Measurements from ENCODE around the gene OR1N1.

DNA sequence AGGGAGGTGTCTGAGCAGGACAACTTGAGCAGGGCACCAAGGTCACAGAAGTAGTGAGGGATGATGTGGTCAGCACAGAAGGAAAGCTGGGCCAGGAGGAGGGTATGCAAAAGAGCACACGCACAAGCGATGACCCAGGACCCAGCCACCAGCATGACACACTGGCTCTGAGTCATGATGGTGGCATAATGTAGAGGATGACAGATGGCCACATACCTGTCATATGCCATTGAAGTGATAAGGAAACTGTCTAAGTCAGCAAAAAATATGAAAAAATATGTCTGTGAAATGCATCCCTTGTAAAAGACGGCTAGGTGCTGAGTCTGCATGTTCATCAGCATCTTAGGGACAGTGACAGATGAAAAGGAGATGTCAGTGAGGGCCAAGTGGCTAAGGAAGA lies 49.7 kb downstream of the OR1N1 start:
- no peak for TF ChIP-seq EP300 (IDR thresholded peaks at IDR 0.05; ENCODE audit: borderline replicate concordance)
- no peak for TF ChIP-seq YY1 (IDR thresholded peaks at IDR 0.05; ENCODE audit: low read depth)
- TF ChIP-seq TCF12 (IDR thresholded peaks at IDR 0.05; ENCODE audit: low read depth): no peak
- TF ChIP-seq, protein P1, sequence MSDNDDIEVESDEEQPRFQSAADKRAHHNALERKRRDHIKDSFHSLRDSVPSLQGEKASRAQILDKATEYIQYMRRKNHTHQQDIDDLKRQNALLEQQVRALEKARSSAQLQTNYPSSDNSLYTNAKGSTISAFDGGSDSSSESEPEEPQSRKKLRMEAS (IDR thresholded peaks at IDR 0.05): no peak
- TF ChIP-seq EGR1 (IDR thresholded peaks at IDR 0.05): no peak
- TF ChIP-seq CEBPB (IDR thresholded peaks at IDR 0.05): no peak
